HG02763 (cell line): ENCODE measurements around the gene ITGA3.
"Not testable (repeated sequence)": the region's sequence is repeated elsewhere in the genome, so short reads cannot be mapped to it uniquely, and the experiment has no call there.

Source experiments
- ATAC-seq: cut with Tn5 transposase; IDR thresholded peaks from one replicate; pipeline ENCODE4 v1.9.1; 2021; ENCODE audit warnings: mild to moderate bottlenecking, moderate library complexity; ENCODE audit not compliant: unreplicated experiment

The ITGA3 gene

GRCh38 chr17:50034498-50035364 is 21.2 kb upstream of the ITGA3 start:
- no peak for ATAC-seq

- no peak for ATAC-seq
Observed at GRCh38 chr17:50035421-50035879, 20.5 kb upstream of the ITGA3 start.

DNA sequence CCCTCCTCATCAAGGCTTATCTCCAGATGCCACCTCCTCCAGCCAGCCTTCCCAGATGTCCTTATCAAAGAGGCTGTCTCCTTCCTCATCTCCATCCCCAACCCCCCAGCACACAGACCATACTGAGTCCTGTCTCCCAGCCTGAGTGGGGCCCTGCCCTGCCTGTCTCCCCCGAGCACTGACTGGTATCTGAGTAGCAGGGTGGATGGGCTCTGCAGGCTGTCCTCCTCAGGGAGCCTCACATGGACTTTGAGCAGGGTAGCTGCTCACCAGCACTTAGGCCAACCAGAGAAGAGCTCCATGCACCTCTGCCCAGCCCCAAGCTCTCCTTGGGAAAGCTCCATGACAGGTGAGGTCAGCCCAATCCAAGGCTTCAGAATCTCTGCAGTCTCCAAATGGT is 20.0 kb upstream of the ITGA3 start:
- no peak for ATAC-seq

GRCh38 chr17:50036455-50037261 is 19.3 kb upstream of the ITGA3 start:
- ATAC-seq, result no peak

DNA sequence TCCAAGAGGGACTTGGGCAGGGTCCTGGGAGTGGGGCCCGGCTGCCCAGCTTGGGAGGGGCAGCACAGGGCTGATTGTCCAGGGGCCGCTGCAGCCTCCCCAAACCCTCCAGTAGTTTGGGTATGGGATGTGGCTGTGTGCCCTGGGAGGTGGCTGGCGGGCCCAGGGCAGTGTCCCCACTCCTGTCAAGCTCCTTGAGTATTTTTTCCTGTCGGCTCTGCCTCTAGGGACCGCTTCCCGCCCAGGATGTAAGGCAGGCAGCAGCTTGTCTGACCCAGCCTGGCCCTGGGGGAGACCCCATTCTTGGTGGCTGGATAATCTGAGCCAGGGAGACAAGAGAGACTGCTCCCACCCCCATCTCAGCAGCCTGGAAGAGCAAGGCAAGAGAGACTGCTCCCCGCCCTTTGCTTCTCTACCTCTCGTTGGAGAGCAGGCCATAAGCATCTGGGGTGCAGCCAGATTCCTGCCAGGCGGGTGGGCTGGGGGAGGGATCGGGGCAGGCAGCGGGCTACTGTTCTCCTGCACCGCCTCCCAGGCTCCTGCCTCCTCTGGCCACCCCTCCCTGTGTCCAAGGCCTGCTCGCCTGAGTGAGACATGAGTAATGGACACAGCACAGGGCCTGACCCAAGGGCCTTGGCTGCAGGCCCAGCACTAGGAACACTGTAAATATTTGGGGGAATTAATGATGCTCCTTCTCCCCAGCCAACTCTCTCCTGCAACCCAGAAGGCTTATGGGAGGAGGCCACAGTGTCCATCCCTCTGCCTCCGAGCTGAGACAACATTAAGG is 18.4 kb upstream of the ITGA3 start:
- ATAC-seq, result no peak

DNA sequence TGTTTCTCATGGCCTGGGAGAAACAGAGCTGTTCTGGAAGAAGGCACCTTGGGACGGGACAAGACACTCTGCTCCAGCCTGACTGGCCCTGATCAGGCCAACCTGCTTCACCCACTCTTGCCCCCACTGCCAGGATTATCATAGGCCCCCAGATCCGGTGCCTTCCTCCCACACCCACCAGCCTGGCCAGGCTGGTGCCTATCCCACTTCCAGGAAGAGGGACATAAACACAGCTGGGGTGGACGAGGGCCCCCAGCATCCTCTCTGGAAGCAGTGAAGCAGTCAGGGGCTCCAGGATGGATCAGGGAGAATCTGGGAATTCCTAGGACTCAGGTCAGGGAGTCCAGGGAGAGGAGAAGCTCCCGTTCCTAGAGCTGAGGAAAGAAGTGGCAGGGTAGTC is 16.9 kb upstream of the ITGA3 start:
- no peak for ATAC-seq

GRCh38 chr17:50040496-50040895 is 15.4 kb upstream of the ITGA3 start:
- ATAC-seq, result not testable (repeated sequence)

- no peak for ATAC-seq
Observed at GRCh38 chr17:50042211-50042610, 13.7 kb upstream of the ITGA3 start.

DNA sequence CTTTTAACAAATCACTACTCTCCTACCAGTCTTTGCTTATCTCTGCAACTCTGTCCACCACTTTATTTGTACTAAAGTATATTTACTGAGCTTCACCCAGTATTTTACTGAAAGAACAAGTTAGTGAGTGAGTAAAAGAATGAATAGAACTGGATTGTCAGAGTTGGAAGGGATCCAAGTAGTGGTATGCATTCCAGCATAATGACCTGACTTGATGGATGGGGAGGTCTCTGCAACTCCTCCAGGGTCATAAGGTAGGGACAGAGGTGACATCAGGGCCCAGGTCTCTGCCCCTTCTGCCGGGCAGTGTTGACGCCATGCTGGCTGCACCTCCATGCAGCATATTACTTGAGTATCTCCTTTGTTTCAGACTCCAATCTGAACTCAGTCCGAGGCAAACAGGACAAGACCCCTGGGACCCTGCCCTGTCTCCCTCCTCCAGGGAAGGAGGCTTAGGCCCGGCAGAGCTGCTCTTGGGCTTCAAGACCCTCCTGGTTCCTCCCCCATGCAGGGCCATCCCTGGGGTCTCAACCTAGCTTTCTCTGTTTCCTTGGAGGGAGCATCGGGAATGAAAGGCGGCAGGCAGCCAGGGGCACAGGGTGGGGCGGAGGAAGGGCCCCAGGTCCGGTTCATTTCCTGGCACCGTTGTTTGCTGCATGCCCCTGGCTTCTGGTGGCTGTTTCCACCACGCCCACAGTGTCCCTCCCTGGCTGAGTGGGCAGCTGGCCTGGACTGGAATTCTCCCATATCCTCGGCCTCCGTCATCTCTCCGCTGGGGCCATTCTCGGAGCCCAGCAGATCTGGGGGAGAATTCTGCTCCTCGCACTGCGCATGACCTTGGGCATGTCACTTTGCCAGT is 12.4 kb upstream of the ITGA3 start:
- no peak for ATAC-seq

DNA sequence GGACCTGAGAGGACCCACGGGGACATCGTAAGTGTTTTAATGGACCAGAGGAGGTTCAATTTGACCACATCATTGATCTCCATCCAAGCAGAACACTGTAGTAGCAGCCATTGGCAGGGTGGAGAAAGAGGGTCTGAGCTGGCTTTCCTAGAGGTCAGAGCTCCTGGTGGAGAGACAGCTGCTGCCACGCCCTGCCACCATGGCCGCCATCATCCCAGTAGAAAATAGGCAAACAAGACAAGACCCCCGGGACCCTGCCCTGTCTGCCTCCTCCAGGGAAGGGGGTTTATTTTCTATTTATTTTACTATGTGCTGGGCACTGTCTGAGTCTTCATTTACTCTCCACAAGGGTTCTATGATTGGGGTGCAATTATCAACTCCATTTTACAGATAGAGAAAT is 11.4 kb upstream of the ITGA3 start:
- no peak for ATAC-seq

DNA sequence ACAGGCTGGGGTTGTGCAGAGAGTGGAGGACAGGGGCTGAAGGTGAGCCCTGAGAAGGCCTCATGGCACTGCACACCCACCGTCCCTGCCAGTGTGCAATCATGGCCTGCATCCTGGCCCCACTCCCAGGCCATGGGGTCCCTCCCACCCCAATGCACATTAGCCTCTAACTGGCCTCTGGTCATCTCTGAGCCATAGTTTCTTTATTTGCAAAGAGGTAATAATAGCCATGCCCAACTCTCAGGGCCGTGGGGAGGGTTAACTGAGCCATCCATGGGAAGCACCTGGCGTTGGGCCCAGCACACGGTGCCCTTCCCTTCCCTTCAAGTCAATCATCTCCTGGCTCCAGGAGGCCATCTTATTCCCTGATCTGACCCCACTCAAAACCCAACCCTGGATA is 10.8 kb upstream of the ITGA3 start:
- no peak for ATAC-seq

DNA sequence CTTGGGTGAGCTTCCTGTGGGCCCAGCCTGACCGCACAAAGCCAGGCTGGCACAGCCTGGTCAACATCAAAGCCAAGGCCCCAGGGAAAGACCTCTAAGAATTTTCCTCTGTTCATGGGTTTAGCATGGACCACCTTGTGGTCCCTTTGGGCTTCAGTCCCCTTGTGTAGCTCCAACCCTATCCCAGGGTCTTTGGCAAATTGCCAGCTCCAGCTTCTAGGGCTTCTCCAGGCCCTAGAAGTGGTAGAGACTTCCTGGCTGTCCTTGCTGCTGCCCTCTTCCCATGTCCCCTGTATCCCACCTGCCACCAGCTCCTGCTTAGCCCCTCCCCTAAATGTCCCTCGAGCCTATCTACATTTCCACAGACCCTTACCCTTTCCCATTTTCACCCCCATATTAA is 9.7 kb upstream of the ITGA3 start:
- no peak for ATAC-seq

DNA sequence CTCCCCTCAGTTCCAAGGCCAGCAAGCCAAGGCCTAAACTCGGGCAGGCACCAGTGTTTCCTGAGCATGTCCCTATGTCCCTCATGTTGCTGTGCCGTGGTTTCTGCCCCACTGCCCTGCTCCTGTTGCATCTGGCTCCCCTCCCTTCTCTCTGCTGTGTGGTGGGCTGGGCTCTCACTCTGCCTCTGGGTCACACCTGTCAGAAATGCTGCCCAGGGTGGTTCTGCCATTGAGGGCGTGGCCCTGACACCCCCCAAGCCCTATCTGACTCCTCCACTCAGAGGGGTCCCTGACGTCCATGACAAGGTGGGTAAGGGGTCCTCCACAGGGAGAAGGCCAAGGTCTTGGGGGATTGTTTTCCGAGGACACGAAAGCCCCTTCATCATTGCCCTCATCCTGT is 9.2 kb upstream of the ITGA3 start:
- no peak for ATAC-seq

- ATAC-seq, result no peak
Observed at GRCh38 chr17:50047083-50047482, 8.8 kb upstream of the ITGA3 start.

DNA sequence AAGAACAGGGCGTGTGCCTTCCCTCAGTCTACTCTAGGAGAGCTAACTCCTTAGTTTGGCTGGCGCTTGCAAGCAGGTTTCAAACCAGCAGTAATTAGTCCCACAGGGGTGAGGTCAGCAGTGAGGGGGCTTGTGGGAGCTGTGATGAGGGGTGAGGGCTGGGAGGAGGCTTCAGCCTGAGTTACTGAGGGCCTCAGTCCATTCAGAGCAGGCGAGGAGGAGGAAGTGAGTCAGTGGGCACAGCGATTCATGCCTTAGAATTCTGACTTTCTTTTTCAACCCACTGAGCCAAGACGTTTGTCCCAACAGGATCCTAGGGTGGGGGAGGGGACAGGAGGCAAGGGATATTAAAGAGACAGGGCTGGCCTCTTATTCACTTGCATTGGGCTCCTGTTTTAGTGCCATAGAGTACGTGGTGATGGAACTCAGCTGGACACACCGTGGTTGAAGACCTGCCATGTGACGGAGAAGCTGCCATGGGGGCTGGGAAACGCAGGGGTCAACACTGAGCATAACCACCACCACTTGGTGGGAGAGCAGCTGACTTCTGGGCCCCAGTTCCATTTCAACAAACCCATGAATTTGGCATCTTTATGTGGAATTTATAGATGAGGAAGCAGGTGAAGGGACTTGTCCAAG is 8.3 kb upstream of the ITGA3 start:
- ATAC-seq, result no peak

- no peak for ATAC-seq
Observed at GRCh38 chr17:50048146-50048720, 7.7 kb upstream of the ITGA3 start.

GRCh38 chr17:50048988-50049387 is 6.9 kb upstream of the ITGA3 start:
- no peak for ATAC-seq

- ATAC-seq, result no peak
Observed at GRCh38 chr17:50049636-50050035, 6.3 kb upstream of the ITGA3 start.

GRCh38 chr17:50050431-50051032 is 5.4 kb upstream of the ITGA3 start:
- ATAC-seq, result no peak
